Stimulated activated memory B cell treated with anti-CD40 and anti-IgM and Interleukin-4, amounts not matched to agents 10 μg/mL and 1 μg/mL and 100 μg/mL, for 72 hours (primary cell): ENCODE data around the gene PEX1.
"Not testable (repeated sequence)": the region's sequence is repeated elsewhere in the genome, so short reads cannot be mapped to it uniquely, and the experiment has no call there.

Source experiments
- ATAC-seq: fragments of 150-1000 bp; cut with Tn5 transposase; 2 replicates; pipeline ENCODE4 v1.10.0; 2021
- H3K27ac Mint-ChIP-seq: one replicate; pipeline ENCODE4 v1.8.0; 2022; ENCODE audit warnings: mild to moderate bottlenecking, mixed read lengths
- H3K27me3 Mint-ChIP-seq: one replicate; pipeline ENCODE4 v1.8.0; 2022; ENCODE audit warnings: mixed read lengths
- H3K36me3 Mint-ChIP-seq: one replicate; pipeline ENCODE4 v1.8.0; 2022; ENCODE audit warnings: mixed read lengths
- H3K4me1 Mint-ChIP-seq: one replicate; pipeline ENCODE4 v1.8.0; 2022; ENCODE audit warnings: mixed read lengths
- H3K4me3 Mint-ChIP-seq: one replicate; pipeline ENCODE4 v1.8.0; 2022; ENCODE audit warnings: mild to moderate bottlenecking, moderate library complexity, mixed read lengths
- H3K9me3 Mint-ChIP-seq: one replicate; pipeline ENCODE4 v1.8.0; 2022; ENCODE audit warnings: mixed read lengths

PEX1 gene

GRCh38 chr7:92528188-92528957 lies at the start of gene PEX1, which contains the start of gene RBM48:
Gene PEX1, minus strand, starts transcription at chr7:92528520. Its CDS starts 85 bp downstream, at chr7:92528435.
Gene RBM48, plus strand, starts transcription at chr7:92528795. Its CDS starts 19 bp downstream, at chr7:92528814.
- peak; percentile 98 for ATAC-seq
- no peaks in the 10 kb centered on the region for H3K27me3 Mint-ChIP-seq
- H3K4me1 Mint-ChIP-seq, result peaks cover 15% of the 10 kb centered on the region
- no peaks in the 10 kb centered on the region for H3K9me3 Mint-ChIP-seq
- peak within 1 kb of the TSS; percentile 77 for H3K4me3 Mint-ChIP-seq
- peak within 1 kb of the TSS; percentile 83 for H3K27ac Mint-ChIP-seq
- H3K36me3 Mint-ChIP-seq, result peaks cover 22% of the 10 kb centered on the region

DNA sequence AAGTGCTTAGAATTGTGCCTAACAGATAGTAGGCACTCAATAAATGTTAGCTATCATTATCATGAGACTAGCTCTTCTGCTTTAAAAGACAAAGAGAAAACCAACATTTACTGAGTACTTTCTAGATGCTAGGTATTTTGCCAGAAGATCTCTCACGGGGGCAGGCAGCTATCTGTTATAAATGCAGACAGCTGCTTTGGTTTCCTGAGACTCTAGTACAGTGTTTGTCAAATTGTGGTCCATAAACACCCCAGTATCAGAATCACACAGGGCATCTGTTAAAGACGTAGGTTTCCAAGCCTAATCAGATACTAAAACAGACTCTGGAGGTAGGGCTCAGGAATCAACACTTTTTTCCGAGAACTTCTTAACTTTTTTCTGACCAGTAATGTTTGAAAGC lies 48.0 kb upstream of the PEX1 start:
- Mint-ChIP-seq H3K9me3 (no peaks in the 10 kb centered on the region), H3K4me1 (no peaks in the 10 kb centered on the region), H3K36me3 (peaks cover 46% of the 10 kb centered on the region), H3K27me3 (no peaks in the 10 kb centered on the region), H3K4me3 (no peak overlapping the region), H3K27ac (no peak overlapping the region)
- no peak for ATAC-seq

GRCh38 chr7:92569137-92569536 lies 40.8 kb upstream of the PEX1 start:
- H3K27ac Mint-ChIP-seq, result no peak overlapping the region
- ATAC-seq, result no peak
- no peak overlapping the region for H3K4me3 Mint-ChIP-seq
- no peaks in the 10 kb centered on the region for H3K27me3 Mint-ChIP-seq
- H3K9me3 Mint-ChIP-seq, result no peaks in the 10 kb centered on the region
- H3K4me1 Mint-ChIP-seq, result no peaks in the 10 kb centered on the region
- peaks cover 51% of the 10 kb centered on the region for H3K36me3 Mint-ChIP-seq

DNA sequence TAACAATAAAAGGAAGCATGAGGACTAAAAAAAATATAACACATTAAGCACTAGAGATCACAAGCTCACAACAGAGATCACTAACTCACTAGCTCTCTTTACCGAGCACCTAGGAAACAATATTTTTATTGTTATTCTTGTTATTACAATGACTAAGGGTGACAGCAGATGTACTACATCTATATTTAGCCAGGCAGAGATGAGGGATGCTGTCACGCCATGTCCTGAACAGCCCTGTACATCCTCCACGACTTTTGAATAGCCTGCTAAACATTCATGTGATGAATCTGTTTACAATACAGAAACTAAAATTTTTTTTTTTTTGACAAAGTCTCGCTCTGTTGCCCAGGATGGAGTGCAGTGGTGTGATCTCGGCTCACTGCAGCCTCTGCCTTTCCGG lies 39.1 kb upstream of the PEX1 start:
- ATAC-seq, result no peak
- H3K9me3 Mint-ChIP-seq, result no peaks in the 10 kb centered on the region
- no peaks in the 10 kb centered on the region for H3K27me3 Mint-ChIP-seq
- peaks cover 59% of the 10 kb centered on the region for H3K36me3 Mint-ChIP-seq
- H3K27ac Mint-ChIP-seq, result no peak overlapping the region
- H3K4me3 Mint-ChIP-seq, result no peak overlapping the region
- no peaks in the 10 kb centered on the region for H3K4me1 Mint-ChIP-seq

DNA sequence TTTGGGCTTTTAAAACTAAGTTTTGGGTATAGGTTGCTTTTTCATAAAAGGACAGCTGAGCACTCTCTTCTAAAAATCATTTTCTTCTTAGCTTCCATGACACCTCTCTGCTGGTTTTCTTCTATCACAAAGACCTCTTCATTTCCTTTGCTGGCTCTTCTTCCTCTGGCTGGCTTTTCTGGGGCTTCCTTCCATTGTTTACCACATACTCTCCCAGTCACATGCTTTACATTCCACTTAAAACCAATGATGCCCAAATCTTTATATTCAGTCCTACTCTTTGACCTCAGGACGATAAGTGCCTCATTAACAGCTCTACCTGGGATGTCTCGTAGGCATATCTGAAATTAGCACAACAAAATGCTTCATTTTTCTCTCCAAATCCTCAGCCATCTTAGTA lies 35.0 kb upstream of the PEX1 start:
- peak overlapping the region; percentile 5 for H3K27ac Mint-ChIP-seq
- H3K27me3 Mint-ChIP-seq, result no peaks in the 10 kb centered on the region
- H3K36me3 Mint-ChIP-seq, result peaks cover 42% of the 10 kb centered on the region
- H3K4me3 Mint-ChIP-seq, result no peak overlapping the region
- H3K4me1 Mint-ChIP-seq, result no peaks in the 10 kb centered on the region
- H3K9me3 Mint-ChIP-seq, result no peaks in the 10 kb centered on the region
- no peak for ATAC-seq

DNA sequence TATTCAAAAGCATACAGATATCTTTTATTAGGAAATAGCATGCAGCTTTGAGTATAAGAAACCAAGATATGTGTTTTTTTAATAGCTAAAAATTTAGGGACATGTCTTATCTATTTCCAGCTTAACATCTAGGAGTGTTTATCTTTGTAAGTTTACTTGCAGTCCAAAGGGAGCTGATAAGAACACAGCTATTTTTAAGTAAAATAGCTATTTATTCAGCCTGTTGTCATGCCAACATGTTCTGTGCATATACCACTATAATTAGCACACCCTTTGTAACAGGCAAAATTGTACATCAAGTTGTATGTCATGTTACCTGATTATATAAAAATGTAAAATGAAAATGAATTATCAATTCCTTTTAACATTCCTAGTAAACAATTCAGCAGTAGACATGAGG lies 32.3 kb upstream of the PEX1 start:
- H3K36me3 Mint-ChIP-seq, result peaks cover 36% of the 10 kb centered on the region
- H3K27me3 Mint-ChIP-seq, result no peaks in the 10 kb centered on the region
- H3K4me3 Mint-ChIP-seq, result no peak overlapping the region
- H3K9me3 Mint-ChIP-seq, result no peaks in the 10 kb centered on the region
- no peak overlapping the region for H3K27ac Mint-ChIP-seq
- ATAC-seq, result no peak
- H3K4me1 Mint-ChIP-seq, result no peaks in the 10 kb centered on the region

DNA sequence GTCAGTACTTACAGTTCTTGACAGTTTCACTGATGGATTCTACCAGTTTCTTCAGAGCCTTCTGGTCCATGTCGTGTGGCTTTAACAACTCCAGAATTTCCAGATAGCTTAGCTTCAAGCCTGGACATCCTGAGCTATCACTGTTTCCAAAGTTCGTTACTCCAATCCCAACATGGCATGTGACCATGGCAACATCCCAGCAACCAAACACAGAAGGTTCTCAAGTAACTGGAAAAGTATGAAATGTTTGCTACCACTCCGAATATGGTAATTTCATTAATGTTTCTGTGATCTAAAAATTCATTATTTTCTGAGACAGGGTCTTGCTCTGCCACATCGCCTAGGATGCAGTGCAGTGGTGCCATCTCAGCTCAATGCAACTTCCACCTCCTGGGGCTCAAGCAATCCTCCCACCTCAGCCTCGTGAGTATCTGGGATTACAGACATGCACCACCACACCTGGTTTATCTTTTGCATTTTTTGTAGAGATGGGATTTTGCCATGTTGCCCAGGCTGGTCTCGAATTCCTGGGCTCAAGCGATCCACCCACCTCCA lies 29.6 kb upstream of the PEX1 start:
- peaks cover 13% of the 10 kb centered on the region for H3K36me3 Mint-ChIP-seq
- H3K4me3 Mint-ChIP-seq, result no peak overlapping the region
- no peaks in the 10 kb centered on the region for H3K9me3 Mint-ChIP-seq
- H3K4me1 Mint-ChIP-seq, result no peaks in the 10 kb centered on the region
- H3K27me3 Mint-ChIP-seq, result no peaks in the 10 kb centered on the region
- peak overlapping the region; percentile 46 for H3K27ac Mint-ChIP-seq
- no peak for ATAC-seq

DNA sequence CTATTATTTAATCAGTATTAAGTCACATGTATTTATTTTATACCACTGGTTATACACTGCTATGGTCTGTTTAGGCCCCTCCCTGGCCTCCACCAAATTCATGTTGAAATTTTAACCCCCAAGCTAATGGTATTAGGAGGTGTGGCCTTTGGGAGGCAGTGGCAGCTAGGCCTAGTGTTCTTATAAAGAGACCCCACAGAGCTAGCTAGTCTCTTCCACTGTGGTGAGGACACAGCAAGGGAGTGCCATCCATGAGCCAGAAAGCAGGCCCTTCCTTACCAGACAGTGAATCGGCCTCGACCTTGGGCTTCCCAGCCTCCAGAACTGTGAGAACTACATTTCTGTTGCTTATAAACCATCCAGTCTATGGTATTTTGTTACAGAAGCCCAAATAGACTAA lies 28.9 kb upstream of the PEX1 start:
- H3K4me1 Mint-ChIP-seq, result no peaks in the 10 kb centered on the region
- no peak for ATAC-seq
- no peak overlapping the region for H3K4me3 Mint-ChIP-seq
- H3K9me3 Mint-ChIP-seq, result no peaks in the 10 kb centered on the region
- peaks cover 9% of the 10 kb centered on the region for H3K36me3 Mint-ChIP-seq
- no peak overlapping the region for H3K27ac Mint-ChIP-seq
- H3K27me3 Mint-ChIP-seq, result no peaks in the 10 kb centered on the region

- Mint-ChIP-seq H3K9me3 (no peaks in the 10 kb centered on the region), H3K36me3 (no peaks in the 10 kb centered on the region)
Measured at GRCh38 chr7:92550194-92550593, 21.9 kb upstream of the PEX1 start.

DNA sequence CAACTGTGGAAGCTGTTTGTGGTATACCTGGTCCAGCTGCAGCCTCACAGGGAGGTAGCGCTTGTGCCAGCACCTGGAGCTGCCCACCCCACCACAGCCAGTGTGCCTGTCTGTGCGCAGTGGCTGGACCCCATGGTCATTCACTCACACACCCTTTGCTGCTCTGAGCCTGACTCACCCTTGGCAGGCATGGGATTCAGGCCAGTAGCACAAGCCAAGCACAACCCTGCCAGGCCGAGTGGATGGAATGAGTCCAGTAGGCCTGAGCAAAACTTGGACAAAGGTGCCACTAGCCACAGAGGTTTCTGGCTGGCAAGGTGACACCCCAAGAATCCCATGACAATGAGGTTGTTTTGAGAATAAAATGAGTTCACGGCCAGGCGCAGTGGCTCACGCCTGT lies 19.3 kb upstream of the PEX1 start:
- H3K27ac Mint-ChIP-seq, result no peak overlapping the region
- no peaks in the 10 kb centered on the region for H3K36me3 Mint-ChIP-seq
- no peaks in the 10 kb centered on the region for H3K4me1 Mint-ChIP-seq
- no peak for ATAC-seq
- no peaks in the 10 kb centered on the region for H3K27me3 Mint-ChIP-seq
- no peak overlapping the region for H3K4me3 Mint-ChIP-seq
- H3K9me3 Mint-ChIP-seq, result no peaks in the 10 kb centered on the region

More at GRCh38 chr7:92550194-92550593, 21.9 kb upstream of the PEX1 start:
- Mint-ChIP-seq H3K4me1 (no peaks in the 10 kb centered on the region), H3K27ac (no peak overlapping the region), H3K27me3 (no peaks in the 10 kb centered on the region), H3K4me3 (no peak overlapping the region)
- no peak for ATAC-seq

- Mint-ChIP-seq H3K27ac (no peak overlapping the region), H3K9me3 (peaks cover under 1% of the 10 kb centered on the region), H3K27me3 (no peaks in the 10 kb centered on the region), H3K4me3 (no peak overlapping the region), H3K36me3 (no peaks in the 10 kb centered on the region), H3K4me1 (no peaks in the 10 kb centered on the region)
- no peak for ATAC-seq
Measured at GRCh38 chr7:92546856-92547497, 18.7 kb upstream of the PEX1 start.

- H3K27ac Mint-ChIP-seq, ATAC-seq, H3K9me3 Mint-ChIP-seq, H3K4me1 Mint-ChIP-seq, H3K4me3 Mint-ChIP-seq, H3K27me3 Mint-ChIP-seq, H3K36me3 Mint-ChIP-seq: not testable (repeated sequence)
Measured at GRCh38 chr7:92545116-92545515, 16.8 kb upstream of the PEX1 start.

GRCh38 chr7:92543542-92543941 lies 15.2 kb upstream of the PEX1 start:
- not testable (repeated sequence) for H3K4me3 Mint-ChIP-seq, H3K27ac Mint-ChIP-seq, H3K36me3 Mint-ChIP-seq, H3K27me3 Mint-ChIP-seq, H3K4me1 Mint-ChIP-seq, H3K9me3 Mint-ChIP-seq, ATAC-seq

- Mint-ChIP-seq H3K9me3 (no peaks in the 10 kb centered on the region), H3K36me3 (peaks cover 63% of the 10 kb centered on the region), H3K27ac (no peak overlapping the region), H3K27me3 (no peaks in the 10 kb centered on the region), H3K4me3 (no peak overlapping the region), H3K4me1 (peaks cover 14% of the 10 kb centered on the region)
- no peak for ATAC-seq
Measured at GRCh38 chr7:92534572-92534971, 6.3 kb upstream of the PEX1 start.

GRCh38 chr7:92528958-92529264 lies 591 bp upstream of the PEX1 start:
- Mint-ChIP-seq H3K9me3 (no peaks in the 10 kb centered on the region), H3K4me1 (peaks cover 15% of the 10 kb centered on the region), H3K27me3 (no peaks in the 10 kb centered on the region), H3K27ac (peak overlapping the region; percentile 83), H3K4me3 (peak overlapping the region; percentile 77), H3K36me3 (peaks cover 28% of the 10 kb centered on the region)
- no peak for ATAC-seq
